ENCODE results near the gene LDLRAD4.

Gene LDLRAD4

DNA sequence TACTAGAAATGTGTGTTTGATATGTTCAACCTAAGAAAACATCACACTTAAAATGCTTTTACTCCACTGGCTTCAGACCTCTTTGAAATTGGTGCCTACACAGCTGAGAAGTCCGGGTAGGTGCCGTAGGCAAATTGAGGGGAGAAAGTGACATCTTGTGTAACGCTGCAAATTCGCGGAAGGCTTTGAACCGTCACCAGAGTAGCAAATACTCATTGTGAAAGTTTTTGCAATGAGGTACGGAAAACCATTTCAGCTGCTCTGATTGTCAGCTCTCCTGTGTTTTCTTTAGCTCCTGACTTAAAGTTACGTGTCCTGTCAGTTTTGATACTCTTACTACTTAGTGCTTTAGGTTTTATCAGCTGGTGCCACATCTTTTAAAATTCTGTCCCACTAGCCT lies 283.3 kb downstream of the LDLRAD4 start:
- no peak for DNase-seq

- DNase-seq: no peak
Observed at GRCh38 chr18:13502585-13502984, 284.0 kb downstream of the LDLRAD4 start.

GRCh38 chr18:13503836-13504235 lies 285.3 kb downstream of the LDLRAD4 start:
- DNase-seq: no peak

DNA sequence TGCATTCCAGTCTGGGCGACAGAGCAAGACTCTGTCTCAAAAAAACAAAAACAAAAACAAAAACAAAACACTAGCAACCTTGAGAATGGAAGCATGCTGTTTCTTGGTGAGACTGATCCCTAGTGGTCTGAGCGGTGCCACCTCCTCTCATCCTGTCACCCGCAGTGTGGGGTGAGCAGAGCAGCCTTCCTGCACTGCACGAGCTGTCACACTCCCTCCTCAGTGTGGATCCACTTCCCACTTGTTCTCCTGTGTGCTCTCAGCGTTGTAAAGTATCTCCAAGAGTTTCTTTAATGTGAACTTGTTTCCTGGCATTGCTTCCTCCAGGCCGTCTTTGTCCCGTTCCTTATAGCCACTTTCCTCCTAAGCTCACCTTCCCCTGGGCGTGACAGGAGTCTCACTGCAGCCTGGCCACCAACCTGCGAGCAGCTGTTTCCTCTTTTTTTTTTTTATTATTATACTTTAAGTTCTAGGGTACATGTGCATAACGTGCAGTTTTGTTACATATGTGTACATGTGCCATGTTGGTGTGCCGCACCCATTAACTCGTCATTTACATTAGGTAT lies 287.3 kb downstream of the LDLRAD4 start:
- no peak for DNase-seq

DNA sequence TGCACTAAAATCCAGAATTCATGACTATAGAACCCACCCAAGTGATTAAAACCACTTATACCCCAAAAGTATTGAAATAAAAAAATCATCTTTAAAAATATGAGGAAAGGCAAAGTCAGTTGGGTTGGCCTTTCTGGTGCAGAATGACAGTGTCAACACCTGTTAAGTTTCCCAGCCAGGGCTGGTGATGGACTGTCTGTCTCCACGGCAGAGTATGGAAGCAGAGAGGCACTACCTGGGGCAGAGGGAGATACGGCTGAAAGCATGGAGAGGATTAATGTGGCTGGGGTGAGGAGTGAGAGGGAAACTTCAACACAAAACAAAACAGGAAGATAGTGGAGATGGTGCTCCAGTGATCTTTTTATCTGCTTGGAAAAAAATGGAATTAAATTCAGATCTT lies 292.0 kb downstream of the LDLRAD4 start:
- DNase-seq: no peak

DNA sequence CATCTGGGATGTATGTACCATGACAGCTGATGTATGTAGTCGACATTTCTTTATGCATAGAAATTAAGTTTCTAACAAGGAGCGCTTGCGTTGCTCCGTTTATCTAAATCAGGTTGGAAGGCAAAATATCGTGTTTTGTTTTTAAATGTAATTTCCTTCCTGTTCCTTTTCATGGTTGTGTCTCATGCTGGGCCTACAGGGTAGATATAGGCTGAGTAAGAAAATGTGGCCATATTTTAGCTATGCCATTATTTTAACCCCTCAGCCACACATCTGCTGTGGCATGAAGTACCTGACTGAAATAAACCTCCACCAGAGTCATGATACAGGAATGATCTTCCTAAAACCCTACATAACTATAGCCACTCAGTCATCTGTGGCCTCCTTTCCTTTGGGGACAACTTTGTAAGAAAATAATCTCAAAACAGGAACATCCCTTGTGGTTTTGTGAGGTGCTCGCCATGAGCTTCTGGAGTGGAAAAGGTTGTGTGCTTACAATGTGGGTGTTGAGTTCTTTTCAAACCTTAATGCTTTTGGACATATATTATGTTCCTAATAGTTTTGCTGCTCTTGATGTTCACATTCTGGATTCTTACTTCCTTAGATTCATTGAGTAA lies 293.5 kb downstream of the LDLRAD4 start:
- DNase-seq: no peak

GRCh38 chr18:13513021-13513420 lies 294.5 kb downstream of the LDLRAD4 start:
- peak; percentile 22 for DNase-seq

DNA sequence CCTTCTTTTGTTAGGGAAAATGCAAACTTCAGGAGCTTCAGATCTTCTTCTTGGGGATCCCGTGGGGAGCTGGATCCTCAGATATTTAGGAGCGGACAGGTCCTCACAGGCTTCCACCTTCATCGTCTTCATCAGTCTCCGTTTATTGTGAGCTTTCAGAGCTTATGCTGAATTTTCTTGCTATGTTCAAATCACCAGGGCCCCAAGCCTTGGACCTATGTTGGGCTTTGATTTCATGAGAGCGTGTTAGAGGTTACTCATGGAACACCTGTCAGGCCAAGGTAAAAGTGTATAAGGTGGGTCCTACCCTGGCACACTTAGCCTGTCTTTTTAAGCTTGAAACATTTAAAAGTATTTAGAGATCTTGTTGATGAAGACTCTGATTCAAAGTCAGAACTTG lies 294.9 kb downstream of the LDLRAD4 start:
- DNase-seq: no peak

DNA sequence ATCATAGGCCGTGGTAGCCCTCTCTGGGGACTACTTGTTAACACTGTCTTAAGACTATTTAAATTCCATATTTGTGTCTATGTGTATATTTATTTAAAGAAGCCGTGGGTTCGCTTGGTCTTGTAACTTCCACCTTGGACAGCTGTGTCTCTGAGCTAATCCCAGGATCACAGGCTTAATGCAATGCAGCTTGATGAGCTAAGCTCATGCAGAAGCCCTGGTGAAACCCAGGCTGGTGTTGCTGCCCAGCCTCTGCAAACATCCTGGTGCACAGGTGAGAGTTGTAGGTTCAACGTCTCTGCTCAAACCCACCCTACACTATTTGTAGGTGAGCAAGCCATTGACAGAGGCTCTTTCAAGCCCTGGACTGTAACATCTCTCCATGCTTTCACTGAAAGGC lies 296.0 kb downstream of the LDLRAD4 start:
- DNase-seq: no peak

GRCh38 chr18:13516855-13517254 lies 298.3 kb downstream of the LDLRAD4 start:
- no peak for DNase-seq

- no peak for DNase-seq
Observed at GRCh38 chr18:13517369-13517768, 298.8 kb downstream of the LDLRAD4 start.

DNA sequence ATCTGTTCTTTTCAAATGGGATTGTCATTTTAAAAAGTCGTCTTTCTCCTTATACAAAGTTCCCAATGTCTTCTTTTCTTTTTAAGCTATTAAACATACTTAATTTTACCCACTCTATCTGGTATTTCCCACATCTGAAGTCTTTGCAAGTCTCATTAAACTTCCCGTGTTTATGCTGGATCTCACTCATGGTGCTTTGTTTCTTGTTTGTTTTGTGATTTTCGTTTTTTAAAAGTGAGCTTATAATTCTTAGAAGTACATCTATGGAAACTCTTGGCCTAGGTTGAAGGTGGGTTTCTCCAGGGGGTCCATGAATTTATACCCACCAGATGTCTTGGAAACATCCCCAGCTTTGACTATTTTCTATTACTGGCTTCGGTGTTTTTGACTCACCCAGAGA lies 299.8 kb downstream of the LDLRAD4 start:
- no peak for DNase-seq

GRCh38 chr18:13520306-13520705 lies 301.7 kb downstream of the LDLRAD4 start:
- no peak for DNase-seq

DNA sequence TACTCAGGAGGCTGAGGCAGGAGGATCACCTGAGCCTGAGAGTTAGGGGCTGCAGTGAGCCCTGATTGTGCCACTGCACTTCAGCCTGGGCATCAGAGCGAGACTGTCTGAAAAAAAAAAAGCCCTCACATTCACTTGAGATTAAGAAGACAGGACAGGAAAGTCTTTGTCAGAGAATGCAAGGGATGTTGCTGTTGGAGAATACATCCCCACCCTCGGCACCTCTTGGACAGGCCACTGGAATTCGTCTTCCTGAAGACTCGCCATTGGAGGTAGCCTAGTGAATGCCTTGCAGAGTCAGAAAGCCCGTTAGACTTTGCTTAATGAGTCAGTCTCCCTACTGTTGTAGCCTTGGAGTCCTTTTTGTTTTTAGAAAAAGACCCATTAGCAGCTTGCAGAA lies 302.2 kb downstream of the LDLRAD4 start:
- DNase-seq: no peak

DNA sequence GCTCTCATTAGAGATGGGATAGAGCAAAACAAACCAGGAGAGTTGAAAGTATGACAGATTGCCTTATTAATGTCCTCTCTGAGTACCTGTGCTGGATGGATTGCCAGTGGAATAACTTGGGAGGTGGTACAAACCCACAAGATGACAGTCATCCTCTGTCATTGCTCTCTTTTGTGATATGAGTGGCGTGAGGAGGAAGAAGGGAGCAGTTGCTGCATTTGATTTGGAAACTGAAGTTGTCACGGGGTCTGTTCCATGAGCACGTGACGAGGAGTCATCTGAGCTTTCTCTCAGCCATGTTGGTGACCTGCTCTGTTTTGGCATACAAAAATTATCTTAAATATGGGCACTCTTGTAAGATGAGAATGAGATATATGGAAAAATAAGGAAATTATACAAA lies 302.9 kb downstream of the LDLRAD4 start:
- no peak for DNase-seq

- DNase-seq: no peak
Observed at GRCh38 chr18:13522256-13522655, 303.7 kb downstream of the LDLRAD4 start.

DNA sequence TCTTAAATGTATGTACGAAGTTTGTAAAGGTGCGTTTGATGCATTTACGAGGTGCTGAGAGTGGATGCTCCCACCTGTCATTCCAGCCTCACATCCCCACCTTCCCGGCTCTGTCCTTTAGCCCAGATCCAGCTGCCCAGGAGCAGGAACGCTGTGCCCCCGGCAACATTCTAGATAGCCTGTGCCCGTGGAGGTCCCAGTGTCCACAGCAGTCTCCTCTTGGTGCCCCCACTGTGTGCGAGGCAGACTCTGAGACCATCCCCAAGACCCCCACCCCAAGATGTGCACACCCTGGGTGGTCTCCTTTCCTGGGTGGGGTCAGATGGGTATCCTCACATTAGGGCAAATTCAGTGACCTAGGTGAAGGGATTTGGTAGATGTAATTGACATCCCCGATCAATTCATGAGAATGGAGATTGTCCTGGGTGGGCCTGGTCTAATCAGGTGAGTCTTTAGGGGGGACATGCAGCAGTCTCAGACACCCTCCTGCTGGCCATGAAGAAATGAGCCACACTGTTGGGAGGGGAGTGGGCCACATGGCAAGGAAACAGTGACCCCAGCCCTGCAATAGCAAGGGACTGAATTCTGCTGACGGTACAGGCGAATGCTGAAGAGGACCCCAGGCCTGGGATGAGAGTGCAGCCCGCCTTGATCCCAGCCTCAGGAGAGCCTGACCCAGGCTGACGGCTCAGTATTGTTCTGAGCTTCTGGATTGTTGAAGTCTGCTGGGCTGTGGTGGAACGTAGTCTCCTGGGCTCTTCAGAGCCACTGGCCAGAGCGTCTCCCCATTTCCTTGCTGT lies 304.5 kb downstream of the LDLRAD4 start:
- DNase-seq: no peak

GRCh38 chr18:13524054-13524453 lies 305.5 kb downstream of the LDLRAD4 start:
- DNase-seq: no peak

DNA sequence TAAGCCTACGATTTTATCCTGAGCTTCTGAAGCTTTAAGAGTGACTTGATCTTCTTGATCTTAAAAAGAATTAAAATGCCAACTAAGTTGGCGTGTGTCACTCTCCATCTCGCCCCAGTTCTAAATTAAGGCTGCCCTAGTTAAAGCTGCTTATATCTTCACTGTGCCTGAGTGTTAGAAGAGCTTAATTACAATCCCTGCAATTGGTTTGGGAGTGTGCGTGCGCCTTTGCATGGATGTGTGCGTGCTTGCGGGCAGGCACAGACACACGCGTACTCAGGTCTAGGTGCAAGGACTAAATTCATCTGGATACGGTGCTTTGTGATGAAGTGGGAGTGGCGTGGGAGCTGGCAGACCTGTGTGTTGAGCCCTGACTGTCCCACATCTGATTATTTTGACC lies 306.3 kb downstream of the LDLRAD4 start:
- DNase-seq: no peak

DNA sequence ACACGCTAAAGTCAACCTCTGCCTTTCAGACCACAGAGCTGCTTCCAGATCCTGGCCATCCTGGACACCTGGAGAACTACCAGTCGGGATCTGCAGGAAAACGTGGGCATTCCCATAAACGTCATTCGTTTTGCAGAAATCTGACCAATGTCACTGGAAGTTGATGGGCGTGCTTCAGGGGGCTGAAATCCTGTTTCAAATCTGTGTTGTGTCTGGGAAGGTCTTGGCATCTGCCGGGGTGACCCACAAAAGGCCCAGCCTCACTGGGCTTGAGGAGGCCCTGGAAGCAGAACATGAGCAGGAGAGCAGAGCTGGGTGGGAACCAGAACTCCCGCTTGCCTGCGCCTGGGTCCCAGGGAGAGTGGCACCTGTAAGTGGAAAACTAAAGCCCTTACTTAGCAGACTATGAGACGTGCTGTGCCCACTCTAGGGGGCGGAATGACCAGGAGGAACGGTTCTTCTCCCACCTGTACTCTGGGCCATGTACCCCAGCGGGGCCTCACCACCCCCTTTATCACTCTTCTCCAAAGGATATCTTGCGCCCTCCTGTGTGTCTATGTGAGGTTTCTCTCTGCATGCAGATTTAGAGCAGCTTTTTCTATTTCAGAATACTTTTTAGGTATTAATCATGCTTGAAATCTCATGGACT lies 306.9 kb downstream of the LDLRAD4 start:
- no peak for DNase-seq

DNA sequence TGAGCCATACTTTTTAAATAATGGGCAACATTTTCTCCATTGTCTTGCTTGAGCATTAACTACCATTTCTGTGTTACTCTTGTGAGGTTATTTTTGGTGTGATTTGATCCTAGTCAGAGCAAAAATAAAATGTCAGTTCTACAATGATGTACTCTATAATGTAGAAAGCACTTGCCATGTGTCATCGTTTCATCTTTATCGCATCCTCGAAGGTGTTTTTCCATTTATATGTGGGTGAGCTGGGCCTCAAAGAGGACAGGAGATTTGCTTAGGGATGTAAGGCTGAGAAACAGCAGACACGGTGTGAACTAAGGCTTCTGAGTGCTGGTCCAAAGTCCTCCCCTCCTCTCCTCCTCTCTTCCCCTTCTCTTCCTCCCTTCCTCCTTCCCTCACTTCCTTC lies 308.0 kb downstream of the LDLRAD4 start:
- DNase-seq: no peak

- no peak for DNase-seq
Observed at GRCh38 chr18:13527256-13527655, 308.7 kb downstream of the LDLRAD4 start.

GRCh38 chr18:13527730-13528129 lies 309.2 kb downstream of the LDLRAD4 start:
- DNase-seq: no peak

Data from NCI-H1105 (cell line).